ENCODE data around the gene TGOLN2. TPM values are rescaled to one million over a fixed set of nuclear protein-coding genes. Genes with fewer than 3 reads are reported as not detected.
"Not testable (repeated sequence)": the region's sequence is repeated elsewhere in the genome, so short reads cannot be mapped to it uniquely, and the experiment has no call there.

TGOLN2 gene
- total and polyA plus RNA-seq, 2 donors: 27.4 to 33.4 TPM

- DNase-seq (ENCODE audit: low read depth in 6 of 9, low spot score in 9 of 9); H3K27me3 ChIP-seq (ENCODE audit: control insufficient read depth in 2 of 2, insufficient read depth in 1 of 2, low read length in 1 of 2); H3K9me3 ChIP-seq (ENCODE audit: control insufficient read depth in 2 of 2, insufficient read depth in 1 of 2, low read length in 1 of 2); H3K4me3 ChIP-seq (ENCODE audit: low read length in 2 of 2); H3K4me1 ChIP-seq (ENCODE audit: control insufficient read depth in 2 of 2, insufficient read depth in 2 of 2, low read length in 2 of 2); H3K27ac ChIP-seq (ENCODE audit: low read depth in 1 of 2, low read length in 1 of 2): not testable (repeated sequence)
- WGBS: 79% methylated on average over 5 of the region's 5 CpGs
- peaks cover 18 to 20% of the 10 kb centered on the region in 2 donors for H3K36me3 ChIP-seq (ENCODE audit: control insufficient read depth in 2 of 2, insufficient read depth in 2 of 2, low read length in 1 of 2)
Measured at GRCh38 chr2:85362653-85363387, 35.0 kb upstream of the TGOLN2 start.

GRCh38 chr2:85357736-85358135, 29.9 kb upstream of the TGOLN2 start:
- H3K4me3 ChIP-seq (ENCODE audit: low read length in 2 of 2): no peak overlapping the region
- H3K27ac ChIP-seq (ENCODE audit: low read depth in 1 of 2, low read length in 1 of 2): no peak overlapping the region
- H3K36me3 ChIP-seq (ENCODE audit: control insufficient read depth in 2 of 2, insufficient read depth in 2 of 2, low read length in 1 of 2): peaks cover 9 to 18% of the 10 kb centered on the region in 2 donors
- no peak for DNase-seq (ENCODE audit: low read depth in 6 of 9, low spot score in 9 of 9)
- H3K9me3 ChIP-seq (ENCODE audit: control insufficient read depth in 2 of 2, insufficient read depth in 1 of 2, low read length in 1 of 2): no peaks in the 10 kb centered on the region
- H3K4me1 ChIP-seq (ENCODE audit: control insufficient read depth in 2 of 2, insufficient read depth in 2 of 2, low read length in 2 of 2): peaks cover 8 to 21% of the 10 kb centered on the region in 2 donors
- no peaks in the 10 kb centered on the region for H3K27me3 ChIP-seq (ENCODE audit: control insufficient read depth in 2 of 2, insufficient read depth in 1 of 2, low read length in 1 of 2)
- 97% methylated on average over 3 of the region's 3 CpGs for WGBS

- H3K9me3 ChIP-seq (ENCODE audit: control insufficient read depth in 2 of 2, insufficient read depth in 1 of 2, low read length in 1 of 2): no peaks in the 10 kb centered on the region
- no peak for DNase-seq (ENCODE audit: low read depth in 6 of 9, low spot score in 9 of 9)
- WGBS: 97% methylated on average over 2 of the region's 2 CpGs
- peaks cover 10 to 18% of the 10 kb centered on the region in 2 donors for H3K36me3 ChIP-seq (ENCODE audit: control insufficient read depth in 2 of 2, insufficient read depth in 2 of 2, low read length in 1 of 2)
- no peak overlapping the region for H3K27ac ChIP-seq (ENCODE audit: low read depth in 1 of 2, low read length in 1 of 2)
- H3K27me3 ChIP-seq (ENCODE audit: control insufficient read depth in 2 of 2, insufficient read depth in 1 of 2, low read length in 1 of 2): no peaks in the 10 kb centered on the region
- no peak overlapping the region for H3K4me3 ChIP-seq (ENCODE audit: low read length in 2 of 2)
- H3K4me1 ChIP-seq (ENCODE audit: control insufficient read depth in 2 of 2, insufficient read depth in 2 of 2, low read length in 2 of 2): peaks cover 8 to 21% of the 10 kb centered on the region in 2 donors
Measured at GRCh38 chr2:85356186-85356585, 28.4 kb upstream of the TGOLN2 start.

GRCh38 chr2:85355521-85355920, 27.7 kb upstream of the TGOLN2 start:
- 96% methylated on average over 3 of the region's 3 CpGs for WGBS
- peaks cover 8 to 21% of the 10 kb centered on the region in 2 donors for H3K4me1 ChIP-seq (ENCODE audit: control insufficient read depth in 2 of 2, insufficient read depth in 2 of 2, low read length in 2 of 2)
- DNase-seq (ENCODE audit: low read depth in 6 of 9, low spot score in 9 of 9): no peak

GRCh38 chr2:85355073-85355410, 27.3 kb upstream of the TGOLN2 start:
- Histone ChIP-seq H3K27me3 (ENCODE audit: control insufficient read depth in 2 of 2, insufficient read depth in 1 of 2, low read length in 1 of 2) (no peaks in the 10 kb centered on the region), H3K4me3 (ENCODE audit: low read length in 2 of 2) (peak overlapping the region; percentile 67 to 71), H3K36me3 (ENCODE audit: control insufficient read depth in 2 of 2, insufficient read depth in 2 of 2, low read length in 1 of 2) (peaks cover 21 to 27% of the 10 kb centered on the region in 2 donors), H3K4me1 (ENCODE audit: control insufficient read depth in 2 of 2, insufficient read depth in 2 of 2, low read length in 2 of 2) (peaks cover 8 to 21% of the 10 kb centered on the region in 2 donors), H3K27ac (ENCODE audit: low read depth in 1 of 2, low read length in 1 of 2) (peak overlapping the region; percentile 72 to 81), H3K9me3 (ENCODE audit: control insufficient read depth in 2 of 2, insufficient read depth in 1 of 2, low read length in 1 of 2) (no peaks in the 10 kb centered on the region)
- no peak for DNase-seq (ENCODE audit: low read depth in 6 of 9, low spot score in 9 of 9)
- 27% methylated on average over 10 of the region's 10 CpGs for WGBS

More at GRCh38 chr2:85355521-85355920, 27.7 kb upstream of the TGOLN2 start:
- Histone ChIP-seq H3K9me3 (ENCODE audit: control insufficient read depth in 2 of 2, insufficient read depth in 1 of 2, low read length in 1 of 2) (no peaks in the 10 kb centered on the region), H3K27ac (ENCODE audit: low read depth in 1 of 2, low read length in 1 of 2) (no peak overlapping the region), H3K4me3 (ENCODE audit: low read length in 2 of 2) (peak overlapping the region in 1 of 2 donors; percentile 71), H3K36me3 (ENCODE audit: control insufficient read depth in 2 of 2, insufficient read depth in 2 of 2, low read length in 1 of 2) (peaks cover 16 to 22% of the 10 kb centered on the region in 2 donors), H3K27me3 (ENCODE audit: control insufficient read depth in 2 of 2, insufficient read depth in 1 of 2, low read length in 1 of 2) (no peaks in the 10 kb centered on the region)

- peak within 1 kb of the TSS; percentile 67 to 71 for H3K4me3 ChIP-seq (ENCODE audit: low read length in 2 of 2)
- peaks cover 27 to 29% of the 10 kb centered on the region in 2 donors for H3K36me3 ChIP-seq (ENCODE audit: control insufficient read depth in 2 of 2, insufficient read depth in 2 of 2, low read length in 1 of 2)
- H3K4me1 ChIP-seq (ENCODE audit: control insufficient read depth in 2 of 2, insufficient read depth in 2 of 2, low read length in 2 of 2): peaks cover 8 to 21% of the 10 kb centered on the region in 2 donors
- under 1% methylated on average over 42 of the region's 42 CpGs for WGBS
- H3K27ac ChIP-seq (ENCODE audit: low read depth in 1 of 2, low read length in 1 of 2): peak within 1 kb of the TSS; percentile 81 to 89
- peak; percentile 97 to 100 (median 99) for DNase-seq (ENCODE audit: low read depth in 6 of 9, low spot score in 9 of 9)
- no peaks in the 10 kb centered on the region for H3K27me3 ChIP-seq (ENCODE audit: control insufficient read depth in 2 of 2, insufficient read depth in 1 of 2, low read length in 1 of 2)
- H3K9me3 ChIP-seq (ENCODE audit: control insufficient read depth in 2 of 2, insufficient read depth in 1 of 2, low read length in 1 of 2): no peaks in the 10 kb centered on the region
Measured at GRCh38 chr2:85354286-85355072, 26.7 kb upstream of the TGOLN2 start, which contains the start of the genes ELMOD3 and RETSAT. TSS of gene ELMOD3 (plus strand) at chr2:85354769. CDS start at chr2:85357199, 2,430 bp downstream. TSS of gene RETSAT (minus strand) at chr2:85354528. CDS start at chr2:85354507, 21 bp downstream.

- peaks cover 8 to 21% of the 10 kb centered on the region in 2 donors for H3K4me1 ChIP-seq (ENCODE audit: control insufficient read depth in 2 of 2, insufficient read depth in 2 of 2, low read length in 2 of 2)
- WGBS: 65% methylated on average over 16 of the region's 16 CpGs
Measured at GRCh38 chr2:85353876-85354285, 26.1 kb upstream of the TGOLN2 start.

GRCh38 chr2:85347599-85347998, 19.8 kb upstream of the TGOLN2 start:
- H3K4me1 ChIP-seq (ENCODE audit: control insufficient read depth in 2 of 2, insufficient read depth in 2 of 2, low read length in 2 of 2): no peaks in the 10 kb centered on the region
- H3K9me3 ChIP-seq (ENCODE audit: control insufficient read depth in 2 of 2, insufficient read depth in 1 of 2, low read length in 1 of 2): no peaks in the 10 kb centered on the region
- no peak for DNase-seq (ENCODE audit: low read depth in 6 of 9, low spot score in 9 of 9)
- WGBS: 97% methylated on average over 3 of the region's 3 CpGs
- H3K27ac ChIP-seq (ENCODE audit: low read depth in 1 of 2, low read length in 1 of 2): no peak overlapping the region
- H3K36me3 ChIP-seq (ENCODE audit: control insufficient read depth in 2 of 2, insufficient read depth in 2 of 2, low read length in 1 of 2): peaks cover 46 to 60% of the 10 kb centered on the region in 2 donors
- H3K4me3 ChIP-seq (ENCODE audit: low read length in 2 of 2): no peak overlapping the region
- H3K27me3 ChIP-seq (ENCODE audit: control insufficient read depth in 2 of 2, insufficient read depth in 1 of 2, low read length in 1 of 2): no peaks in the 10 kb centered on the region

More at GRCh38 chr2:85353876-85354285, 26.1 kb upstream of the TGOLN2 start:
- peak overlapping the region; percentile 67 to 71 for H3K4me3 ChIP-seq (ENCODE audit: low read length in 2 of 2)
- H3K27ac ChIP-seq (ENCODE audit: low read depth in 1 of 2, low read length in 1 of 2): peak overlapping the region; percentile 81 to 89
- H3K36me3 ChIP-seq (ENCODE audit: control insufficient read depth in 2 of 2, insufficient read depth in 2 of 2, low read length in 1 of 2): peaks cover 33 to 35% of the 10 kb centered on the region in 2 donors
- no peaks in the 10 kb centered on the region for H3K9me3 ChIP-seq (ENCODE audit: control insufficient read depth in 2 of 2, insufficient read depth in 1 of 2, low read length in 1 of 2)
- H3K27me3 ChIP-seq (ENCODE audit: control insufficient read depth in 2 of 2, insufficient read depth in 1 of 2, low read length in 1 of 2): no peaks in the 10 kb centered on the region
- peak in 3 of 9 donors; percentile 1 to 5 (median 4) for DNase-seq (ENCODE audit: low read depth in 6 of 9, low spot score in 9 of 9)

Measured in thymus (tissue), 11 donors.